ENCODE data around the gene NDUFS3. TPM values are rescaled to one million over a fixed set of nuclear protein-coding genes. Genes with fewer than 3 reads are reported as not detected.

The NDUFS3 gene
- total RNA-seq, 1 donor: 66.1 TPM

DNA sequence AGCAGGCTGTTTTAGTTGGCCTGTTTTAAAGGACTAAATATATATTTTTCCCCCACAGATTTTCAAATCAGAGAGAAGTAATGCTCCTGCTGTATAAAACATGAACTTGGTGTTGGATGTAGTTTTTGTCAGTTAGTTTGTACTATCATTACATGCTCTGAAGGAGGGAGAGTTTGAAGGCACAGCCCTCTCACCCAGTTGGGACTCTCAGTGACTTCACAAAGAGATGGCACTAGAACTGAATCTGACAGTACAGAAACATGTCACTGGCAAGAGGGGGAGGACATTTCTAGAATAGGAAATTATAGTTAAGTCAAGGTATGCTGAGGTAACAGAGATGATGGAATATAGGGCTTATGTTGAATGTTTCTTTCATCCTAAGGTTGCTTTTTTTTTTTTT lies 36.4 kb downstream of the NDUFS3 start:
- H3K4me3 ChIP-seq (ENCODE audit: low read depth, low read length): no peak overlapping the region
- DNase-seq (ENCODE audit: low read depth): no peak
- TF ChIP-seq CTCF (IDR thresholded peaks at IDR 0.05; ENCODE audit: insufficient read depth, low read depth, low read length): no peak

- TF ChIP-seq CTCF (IDR thresholded peaks at IDR 0.05; ENCODE audit: insufficient read depth, low read depth, low read length): peak; percentile 99
- H3K4me3 ChIP-seq (ENCODE audit: low read depth, low read length): no peak overlapping the region
- peak; percentile 86 for DNase-seq (ENCODE audit: low read depth)
Observed at GRCh38 chr11:47616726-47617416, 38.0 kb downstream of the NDUFS3 start.

- H3K4me3 ChIP-seq (ENCODE audit: low read depth, low read length): no peak overlapping the region
- DNase-seq (ENCODE audit: low read depth): peak; percentile 83
- TF ChIP-seq CTCF (IDR thresholded peaks at IDR 0.05; ENCODE audit: insufficient read depth, low read depth, low read length): no peak
Observed at GRCh38 chr11:47617417-47617809, 38.5 kb downstream of the NDUFS3 start.

- TF ChIP-seq CTCF (IDR thresholded peaks at IDR 0.05; ENCODE audit: insufficient read depth, low read depth, low read length): no peak
- no peak overlapping the region for H3K4me3 ChIP-seq (ENCODE audit: low read depth, low read length)
Observed at GRCh38 chr11:47620836-47621378, 42.0 kb downstream of the NDUFS3 start.

GRCh38 chr11:47626234-47626633 lies 47.4 kb downstream of the NDUFS3 start:
- H3K4me3 ChIP-seq (ENCODE audit: low read depth, low read length): no peak overlapping the region
- TF ChIP-seq CTCF (IDR thresholded peaks at IDR 0.05; ENCODE audit: insufficient read depth, low read depth, low read length): no peak
- no peak for DNase-seq (ENCODE audit: low read depth)

More at GRCh38 chr11:47620836-47621378, 42.0 kb downstream of the NDUFS3 start:
- no peak for DNase-seq (ENCODE audit: low read depth)

GRCh38 chr11:47628026-47628425 lies 49.2 kb downstream of the NDUFS3 start:
- H3K4me3 ChIP-seq (ENCODE audit: low read depth, low read length): no peak overlapping the region
- no peak for DNase-seq (ENCODE audit: low read depth)
- no peak for TF ChIP-seq CTCF (IDR thresholded peaks at IDR 0.05; ENCODE audit: insufficient read depth, low read depth, low read length)

Measured in fibroblast of villous mesenchyme (primary cell).